Lower lobe of right lung (tissue), 2 donors: ENCODE data around the gene HELQ. TPM values are rescaled to one million over a fixed set of nuclear protein-coding genes. Genes with fewer than 3 reads are reported as not detected.
"Not testable (repeated sequence)": the region's sequence is repeated elsewhere in the genome, so short reads cannot be mapped to it uniquely, and the experiment has no call there.

Experiments used
- ATAC-seq, 2 donors: fragments of 200-7000 bp; cut with Tn5 transposase; one replicate each; pipeline ENCODE4 v1.9.1; 2020 to 2022; ENCODE audit warnings: mild to moderate bottlenecking in 2 of 2, moderate library complexity in 2 of 2
- DNase-seq: peaks from one replicate; pipeline ENCODE4 v3.0.0-alpha.2; 2020
- H3K27ac ChIP-seq: fragments of 200-600 bp; one replicate; pipeline ENCODE4 v1.8.0; 2022
- H3K27me3 ChIP-seq: fragments of 200-600 bp; one replicate; pipeline ENCODE4 v1.8.0; 2022; ENCODE audit warnings: low read depth
- H3K36me3 ChIP-seq: fragments of 200-600 bp; one replicate; pipeline ENCODE4 v1.8.0; 2022; ENCODE audit warnings: mild to moderate bottlenecking
- H3K4me1 ChIP-seq: fragments of 200-600 bp; one replicate; pipeline ENCODE4 v1.8.0; 2022
- H3K4me3 ChIP-seq: fragments of 200-600 bp; one replicate; pipeline ENCODE4 v1.8.0; 2022; ENCODE audit warnings: mild to moderate bottlenecking
- H3K9me3 ChIP-seq: fragments of 200-600 bp; one replicate; pipeline ENCODE4 v1.8.0; 2022
- CTCF ChIP-seq: fragments of 200-600 bp; IDR thresholded peaks from one replicate; pipeline ENCODE4 v1.8.0; 2022; ENCODE audit warnings: antibody characterized with exemption, mild to moderate bottlenecking
- intact Hi-C: fragments of 100-400 bp; cut with DNase I; formaldehyde crosslinking; loops from one replicate; pipeline ENCODE4 v1.11.0; 2022
- long read RNA-seq: library from polyadenylated mRNA; unstranded; transcript quantifications from one replicate; pipeline ENCODE4 v2.0.0, GENCODE V29; 2021
- total RNA-seq: library from RNA; stranded (reverse); fragmentation: NEBNext Ultra II Directional; extraction: Animal tissue kit (Norgen Biotek cat#: 25700); gene quantifications from one replicate; pipeline ENCODE4 v1.2.1, GENCODE V29; 2021
- donor health status: DM: no; HTN: yes; CAD: no; lungs with severe emphysema.

Gene HELQ
- total RNA-seq = 18.8 TPM
- long read RNA-seq, partial matches to known transcripts = 8 of 21 reads
- long read RNA-seq, other reads (novel, unspliced or antisense) = 5 of 21 reads

- intact Hi-C loops = no loop called here
- H3K27ac ChIP-seq = peak within 1 kb of the TSS; percentile 95
- TF ChIP-seq CTCF = peak; percentile 34
- peaks cover 32% of the 10 kb centered on the region for H3K4me1 ChIP-seq
- DNase-seq (peak; percentile 97), ATAC-seq (peak; percentile 97 to 99)
- H3K9me3 ChIP-seq = no peaks in the 10 kb centered on the region
- peak within 1 kb of the TSS; percentile 65 for H3K4me3 ChIP-seq
- peaks cover 47% of the 10 kb centered on the region for H3K36me3 ChIP-seq
- H3K27me3 ChIP-seq = no peaks in the 10 kb centered on the region
Measured at GRCh38 chr4:83455281-83456183, at the start of gene HELQ, which contains the start of gene MRPS18C. Gene HELQ, minus strand, starts transcription at chr4:83455823. Its CDS starts 130 bp downstream, at chr4:83455693. Gene MRPS18C, plus strand, starts transcription at chr4:83456058. Its CDS starts 20 bp downstream, at chr4:83456078.

GRCh38 chr4:83504996-83505395, 49.4 kb upstream of the HELQ start:
- H3K4me3 ChIP-seq = no peak overlapping the region
- TF ChIP-seq CTCF = no peak
- peaks cover 10% of the 10 kb centered on the region for H3K4me1 ChIP-seq
- intact Hi-C loops = no loop called here
- DNase-seq = no peak
- no peaks in the 10 kb centered on the region for H3K9me3 ChIP-seq
- H3K27ac ChIP-seq = no peak overlapping the region
- peak in 1 of 2 donors; percentile 23 for ATAC-seq
- H3K36me3 ChIP-seq = no peaks in the 10 kb centered on the region
- H3K27me3 ChIP-seq = no peaks in the 10 kb centered on the region

DNA sequence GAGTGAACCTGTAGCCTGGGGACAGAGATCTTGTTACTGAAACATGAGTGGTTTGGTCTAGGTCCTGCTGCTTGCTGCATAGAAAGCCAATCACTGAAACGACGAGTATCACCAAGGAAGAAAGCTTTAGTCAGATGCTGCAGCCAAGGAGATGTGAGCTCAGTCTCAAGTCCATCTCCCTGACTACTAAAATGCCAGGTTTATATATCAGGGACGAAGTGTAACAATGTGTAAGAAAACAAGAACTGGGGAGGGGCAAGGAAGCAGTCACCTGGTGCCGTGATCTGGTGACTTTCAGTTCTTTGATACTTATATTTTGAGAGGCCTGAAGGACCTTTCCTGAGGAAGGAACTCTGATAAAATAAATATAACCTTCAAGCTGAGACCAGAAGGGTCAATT, 48.9 kb upstream of the HELQ start:
- DNase-seq = no peak
- H3K36me3 ChIP-seq = no peaks in the 10 kb centered on the region
- no peak overlapping the region for H3K27ac ChIP-seq
- no peak for TF ChIP-seq CTCF
- intact Hi-C loops = no loop called here
- H3K27me3 ChIP-seq = no peaks in the 10 kb centered on the region
- peak; percentile 48 to 65 for ATAC-seq
- H3K4me3 ChIP-seq = no peak overlapping the region
- no peaks in the 10 kb centered on the region for H3K9me3 ChIP-seq
- H3K4me1 ChIP-seq = peaks cover 10% of the 10 kb centered on the region

DNA sequence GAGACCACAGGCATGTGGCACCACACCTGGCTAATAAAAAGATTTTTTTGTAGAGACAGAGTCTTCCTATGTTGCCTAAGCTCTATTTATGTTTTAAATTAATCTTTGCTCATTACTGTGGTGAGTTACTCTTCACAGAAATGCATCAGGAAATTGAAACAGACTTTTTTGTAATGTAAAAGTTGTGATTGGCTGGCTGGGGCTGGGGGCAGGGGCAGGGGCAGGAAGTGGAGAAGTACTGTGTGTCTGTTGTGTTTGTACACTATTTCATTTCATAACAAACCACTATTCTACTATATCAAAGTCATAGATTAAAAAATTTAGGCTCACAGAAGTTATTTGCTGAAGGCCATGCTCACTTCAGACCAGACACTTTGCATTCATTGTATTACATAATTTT, 48.4 kb upstream of the HELQ start:
- no peaks in the 10 kb centered on the region for H3K9me3 ChIP-seq
- no peak for ATAC-seq

GRCh38 chr4:83501671-83502070, 46.0 kb upstream of the HELQ start:
- H3K36me3 ChIP-seq, H3K4me3 ChIP-seq, H3K4me1 ChIP-seq, H3K27me3 ChIP-seq, H3K27ac ChIP-seq, DNase-seq, ATAC-seq, intact Hi-C loops, H3K9me3 ChIP-seq: not testable (repeated sequence)

More for the DNA sequence above, 48.4 kb upstream of the HELQ start:
- Histone ChIP-seq H3K27ac (no peak overlapping the region), H3K27me3 (no peaks in the 10 kb centered on the region), H3K36me3 (no peaks in the 10 kb centered on the region), H3K4me3 (no peak overlapping the region), H3K4me1 (peaks cover 10% of the 10 kb centered on the region)
- intact Hi-C loops = no loop called here
- DNase-seq = no peak
- TF ChIP-seq CTCF = no peak

DNA sequence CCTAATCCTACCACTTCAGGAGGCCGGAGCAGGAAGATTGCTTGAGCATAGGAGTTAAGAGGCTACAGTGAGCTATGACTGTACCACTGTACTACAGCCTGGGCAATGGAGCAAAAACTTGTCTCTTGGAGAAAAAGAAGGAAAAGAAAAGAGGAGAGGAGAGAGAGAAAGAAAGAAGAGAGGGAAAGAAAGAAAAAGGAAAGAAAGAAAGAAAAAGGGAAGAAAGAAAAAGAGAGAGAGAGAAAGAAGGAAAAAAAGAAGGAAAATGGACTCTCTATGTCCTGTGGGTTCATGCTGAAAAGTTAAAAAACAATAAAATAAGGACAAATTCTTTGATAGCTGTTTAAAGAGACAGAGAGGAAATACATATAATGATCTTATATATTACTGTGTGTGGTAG, 42.6 kb upstream of the HELQ start:
- no peak for DNase-seq
- no peak for TF ChIP-seq CTCF
- no peak overlapping the region for H3K4me3 ChIP-seq
- H3K27me3 ChIP-seq = no peaks in the 10 kb centered on the region
- H3K9me3 ChIP-seq = no peaks in the 10 kb centered on the region
- intact Hi-C loops = no loop called here
- ATAC-seq = no peak
- H3K36me3 ChIP-seq = no peaks in the 10 kb centered on the region
- no peak overlapping the region for H3K27ac ChIP-seq
- H3K4me1 ChIP-seq = no peaks in the 10 kb centered on the region

DNA sequence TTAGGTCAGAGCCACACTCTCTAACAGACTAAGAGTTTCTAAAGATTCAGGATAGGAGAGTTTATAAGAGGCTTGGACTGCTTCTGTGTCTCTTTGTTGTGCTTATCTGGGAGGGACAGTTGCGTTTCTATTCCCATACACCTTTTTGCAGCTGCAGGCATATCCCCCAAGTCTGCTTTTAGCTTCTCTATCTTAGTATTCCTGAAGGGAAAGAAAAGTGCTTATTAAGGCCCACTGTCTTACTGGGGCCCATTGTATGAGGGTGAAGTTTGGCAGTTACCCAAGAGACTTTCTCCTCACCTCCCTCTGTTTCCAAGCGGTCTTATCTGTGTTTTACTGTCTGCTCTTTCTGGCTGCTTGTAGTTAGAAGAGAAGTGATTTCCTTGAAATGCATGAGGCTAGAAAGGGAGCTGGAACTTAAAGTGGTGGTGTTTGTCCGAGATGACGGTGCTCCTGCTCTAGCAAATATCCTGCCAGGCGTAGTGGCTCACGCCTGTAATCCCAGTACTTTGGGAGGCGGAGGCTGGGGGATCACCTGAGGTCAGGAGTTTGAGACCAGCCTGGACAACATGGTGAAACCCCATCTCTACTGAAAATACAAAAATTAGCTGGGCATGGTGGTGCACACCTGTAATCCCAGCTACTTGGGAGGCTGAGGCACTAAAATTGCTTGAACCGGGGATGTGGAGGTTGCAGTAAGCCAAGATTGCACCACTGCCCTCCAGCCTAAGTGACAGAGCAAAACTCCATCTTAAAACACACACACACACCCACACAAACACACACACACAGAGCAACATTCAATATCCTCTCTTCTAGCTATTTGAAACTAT, 40.7 kb upstream of the HELQ start:
- H3K4me3 ChIP-seq, H3K27ac ChIP-seq, DNase-seq, H3K4me1 ChIP-seq, H3K36me3 ChIP-seq, H3K27me3 ChIP-seq, H3K9me3 ChIP-seq, ATAC-seq, intact Hi-C loops: not testable (repeated sequence)
